IPS-NIHi7 (cell line): ENCODE measurements around the gene KPRP.

Source experiments
- DNase-seq: peaks from one replicate; pipeline ENCODE4 v3.0.0; 2012; ENCODE audit warnings: mixed read lengths; ENCODE audit errors: extremely low spot score

KPRP gene

GRCh38 chr1:152770411-152770810, 12.6 kb downstream of the KPRP start:
- no peak for DNase-seq

- DNase-seq: no peak
These were observed 17.1 kb downstream of the KPRP start, which contains the start of gene LCE1F for GRCh38 chr1:152774875-152775274. LCE1F (plus strand) TSS chr1:152775140; CDS start chr1:152776372, 1,232 bp downstream.

GRCh38 chr1:152776361-152776760, 18.5 kb downstream of the KPRP start:
- no peak for DNase-seq

- no peak for DNase-seq
These were observed 19.8 kb downstream of the KPRP start for GRCh38 chr1:152777510-152778137.

GRCh38 chr1:152783095-152783494, 25.3 kb downstream of the KPRP start:
- no peak for DNase-seq

GRCh38 chr1:152786077-152786476, 28.3 kb downstream of the KPRP start, which contains the start of gene LCE1E:
LCE1E (plus strand) TSS chr1:152786257; CDS start chr1:152787300, 1,043 bp downstream.
- no peak for DNase-seq

- no peak for DNase-seq
These were observed 37.9 kb downstream of the KPRP start for GRCh38 chr1:152795686-152796085.

- DNase-seq: no peak
These were observed 38.6 kb downstream of the KPRP start, which contains the start of gene LCE1D for GRCh38 chr1:152796421-152796820. LCE1D (plus strand) TSS chr1:152796721; CDS start chr1:152797795, 1,074 bp downstream.

GRCh38 chr1:152801333-152801732, 43.5 kb downstream of the KPRP start:
- DNase-seq: no peak

GRCh38 chr1:152806576-152806975, 48.8 kb downstream of the KPRP start, which contains the start of gene LCE1C:
LCE1C (minus strand) TSS chr1:152806651; CDS start chr1:152805478, 1,173 bp downstream.
- DNase-seq: no peak

GRCh38 chr1:152811050-152811449, 53.2 kb downstream of the KPRP start:
- DNase-seq: no peak
